ENCODE data around the gene ZBTB43.

The ZBTB43 gene

GRCh38 chr9:126829035-126829434, 24.2 kb downstream of the ZBTB43 start:
- no peaks in the 10 kb centered on the region for H3K9me3 ChIP-seq (ENCODE audit: control insufficient read depth, insufficient read depth, low read length)
- H3K9ac ChIP-seq (ENCODE audit: low read depth, low read length), result no peak overlapping the region
- H3K36me3 ChIP-seq (ENCODE audit: insufficient read depth, low read length), result no peaks in the 10 kb centered on the region; the same call in 1 of the 2 replicates
- H3K4me1 ChIP-seq (ENCODE audit: insufficient read depth, low read length), result no peaks in the 10 kb centered on the region

GRCh38 chr9:126830827-126831226, 26.0 kb downstream of the ZBTB43 start:
- Histone ChIP-seq H3K9me3 (ENCODE audit: control insufficient read depth, insufficient read depth, low read length) (no peaks in the 10 kb centered on the region), H3K9ac (ENCODE audit: low read depth, low read length) (no peak overlapping the region), H3K36me3 (ENCODE audit: insufficient read depth, low read length) (no peaks in the 10 kb centered on the region; the same call in 1 of the 2 replicates), H3K4me1 (ENCODE audit: insufficient read depth, low read length) (no peaks in the 10 kb centered on the region)

GRCh38 chr9:126832440-126832839, 27.6 kb downstream of the ZBTB43 start:
- H3K9me3 ChIP-seq (ENCODE audit: control insufficient read depth, insufficient read depth, low read length), result no peaks in the 10 kb centered on the region
- H3K4me1 ChIP-seq (ENCODE audit: insufficient read depth, low read length), result no peaks in the 10 kb centered on the region
- H3K9ac ChIP-seq (ENCODE audit: low read depth, low read length), result no peak overlapping the region
- no peaks in the 10 kb centered on the region; the same call in 1 of the 2 replicates for H3K36me3 ChIP-seq (ENCODE audit: insufficient read depth, low read length)

- Histone ChIP-seq H3K36me3 (ENCODE audit: insufficient read depth, low read length) (no peaks in the 10 kb centered on the region; the same call in 1 of the 2 replicates), H3K9me3 (ENCODE audit: control insufficient read depth, insufficient read depth, low read length) (no peaks in the 10 kb centered on the region), H3K9ac (ENCODE audit: low read depth, low read length) (no peak overlapping the region), H3K4me1 (ENCODE audit: insufficient read depth, low read length) (no peaks in the 10 kb centered on the region)
Measured at GRCh38 chr9:126833020-126833419, 28.2 kb downstream of the ZBTB43 start.

GRCh38 chr9:126833710-126834345, 29.0 kb downstream of the ZBTB43 start:
- no peaks in the 10 kb centered on the region for H3K4me1 ChIP-seq (ENCODE audit: insufficient read depth, low read length)
- no peaks in the 10 kb centered on the region for H3K9me3 ChIP-seq (ENCODE audit: control insufficient read depth, insufficient read depth, low read length)
- H3K36me3 ChIP-seq (ENCODE audit: insufficient read depth, low read length), result no peaks in the 10 kb centered on the region; the same call in 1 of the 2 replicates
- no peak overlapping the region for H3K9ac ChIP-seq (ENCODE audit: low read depth, low read length)

GRCh38 chr9:126834672-126835071, 29.8 kb downstream of the ZBTB43 start:
- H3K9me3 ChIP-seq (ENCODE audit: control insufficient read depth, insufficient read depth, low read length), result no peaks in the 10 kb centered on the region
- H3K9ac ChIP-seq (ENCODE audit: low read depth, low read length), result no peak overlapping the region
- no peaks in the 10 kb centered on the region; the same call in 1 of the 2 replicates for H3K36me3 ChIP-seq (ENCODE audit: insufficient read depth, low read length)
- no peaks in the 10 kb centered on the region for H3K4me1 ChIP-seq (ENCODE audit: insufficient read depth, low read length)

- no peaks in the 10 kb centered on the region for H3K4me1 ChIP-seq (ENCODE audit: insufficient read depth, low read length)
- H3K36me3 ChIP-seq (ENCODE audit: insufficient read depth, low read length), result no peaks in the 10 kb centered on the region; the same call in 1 of the 2 replicates
- H3K9ac ChIP-seq (ENCODE audit: low read depth, low read length), result no peak overlapping the region
- H3K9me3 ChIP-seq (ENCODE audit: control insufficient read depth, insufficient read depth, low read length), result no peaks in the 10 kb centered on the region
Measured at GRCh38 chr9:126836216-126836615, 31.4 kb downstream of the ZBTB43 start.

GRCh38 chr9:126838055-126838811, 33.4 kb downstream of the ZBTB43 start:
- Histone ChIP-seq H3K9ac (ENCODE audit: low read depth, low read length) (no peak overlapping the region), H3K9me3 (ENCODE audit: control insufficient read depth, insufficient read depth, low read length) (no peaks in the 10 kb centered on the region), H3K36me3 (ENCODE audit: insufficient read depth, low read length) (no peaks in the 10 kb centered on the region; the same call in 1 of the 2 replicates), H3K4me1 (ENCODE audit: insufficient read depth, low read length) (no peaks in the 10 kb centered on the region)

GRCh38 chr9:126838895-126839294, 34.1 kb downstream of the ZBTB43 start:
- Histone ChIP-seq H3K4me1 (ENCODE audit: insufficient read depth, low read length) (no peaks in the 10 kb centered on the region), H3K9ac (ENCODE audit: low read depth, low read length) (no peak overlapping the region), H3K9me3 (ENCODE audit: control insufficient read depth, insufficient read depth, low read length) (no peaks in the 10 kb centered on the region), H3K36me3 (ENCODE audit: insufficient read depth, low read length) (no peaks in the 10 kb centered on the region; the same call in 1 of the 2 replicates)

- H3K4me1 ChIP-seq (ENCODE audit: insufficient read depth, low read length), result no peaks in the 10 kb centered on the region
- no peak overlapping the region for H3K9ac ChIP-seq (ENCODE audit: low read depth, low read length)
- H3K9me3 ChIP-seq (ENCODE audit: control insufficient read depth, insufficient read depth, low read length), result no peaks in the 10 kb centered on the region
- H3K36me3 ChIP-seq (ENCODE audit: insufficient read depth, low read length), result no peaks in the 10 kb centered on the region; the same call in 1 of the 2 replicates
Measured at GRCh38 chr9:126839301-126839700, 34.5 kb downstream of the ZBTB43 start.

- no peak overlapping the region for H3K9ac ChIP-seq (ENCODE audit: low read depth, low read length)
- no peaks in the 10 kb centered on the region for H3K9me3 ChIP-seq (ENCODE audit: control insufficient read depth, insufficient read depth, low read length)
- no peaks in the 10 kb centered on the region for H3K4me1 ChIP-seq (ENCODE audit: insufficient read depth, low read length)
- H3K36me3 ChIP-seq (ENCODE audit: insufficient read depth, low read length), result no peaks in the 10 kb centered on the region
Measured at GRCh38 chr9:126842220-126842842, 37.5 kb downstream of the ZBTB43 start.

- Histone ChIP-seq H3K9me3 (ENCODE audit: control insufficient read depth, insufficient read depth, low read length) (no peaks in the 10 kb centered on the region), H3K36me3 (ENCODE audit: insufficient read depth, low read length) (no peaks in the 10 kb centered on the region), H3K4me1 (ENCODE audit: insufficient read depth, low read length) (no peaks in the 10 kb centered on the region), H3K9ac (ENCODE audit: low read depth, low read length) (no peak overlapping the region)
Measured at GRCh38 chr9:126842977-126843799, 38.3 kb downstream of the ZBTB43 start.

- Histone ChIP-seq H3K9ac (ENCODE audit: low read depth, low read length) (no peak overlapping the region), H3K4me1 (ENCODE audit: insufficient read depth, low read length) (no peaks in the 10 kb centered on the region), H3K9me3 (ENCODE audit: control insufficient read depth, insufficient read depth, low read length) (no peaks in the 10 kb centered on the region), H3K36me3 (ENCODE audit: insufficient read depth, low read length) (no peaks in the 10 kb centered on the region)
Measured at GRCh38 chr9:126844085-126844484, 39.2 kb downstream of the ZBTB43 start.

- Histone ChIP-seq H3K9me3 (ENCODE audit: control insufficient read depth, insufficient read depth, low read length) (no peaks in the 10 kb centered on the region), H3K36me3 (ENCODE audit: insufficient read depth, low read length) (no peaks in the 10 kb centered on the region), H3K9ac (ENCODE audit: low read depth, low read length) (no peak overlapping the region), H3K4me1 (ENCODE audit: insufficient read depth, low read length) (no peaks in the 10 kb centered on the region)
Measured at GRCh38 chr9:126847051-126847450, 42.2 kb downstream of the ZBTB43 start.
